Measurements from ENCODE around the gene PAXIP1.

PAXIP1 gene

GRCh38 chr7:154910977-154911376, 91.9 kb downstream of the PAXIP1 start:
- no peak for DNase-seq

GRCh38 chr7:154910125-154910524, 92.8 kb downstream of the PAXIP1 start:
- no peak for DNase-seq

- no peak for DNase-seq
Observed at GRCh38 chr7:154909241-154910105, 93.5 kb downstream of the PAXIP1 start.

- no peak for DNase-seq
Observed at GRCh38 chr7:154907651-154908620, 95.0 kb downstream of the PAXIP1 start.

GRCh38 chr7:154906736-154907355, 96.1 kb downstream of the PAXIP1 start:
- DNase-seq, result no peak

GRCh38 chr7:154906201-154906600, 96.7 kb downstream of the PAXIP1 start:
- no peak for DNase-seq

GRCh38 chr7:154905615-154906014, 97.3 kb downstream of the PAXIP1 start:
- no peak for DNase-seq

- DNase-seq, result no peak
Observed at GRCh38 chr7:154905146-154905545, 97.8 kb downstream of the PAXIP1 start.

- DNase-seq, result no peak
Observed at GRCh38 chr7:154903083-154903731, 99.7 kb downstream of the PAXIP1 start.

- no peak for DNase-seq
Observed at GRCh38 chr7:154902600-154903082, 100.3 kb downstream of the PAXIP1 start.

GRCh38 chr7:154899862-154900261, 103.1 kb downstream of the PAXIP1 start:
- no peak for DNase-seq

- no peak for DNase-seq
Observed at GRCh38 chr7:154898973-154899855, 103.7 kb downstream of the PAXIP1 start.

- DNase-seq, result no peak
Observed at GRCh38 chr7:154896076-154896475, 106.8 kb downstream of the PAXIP1 start.

All from CD4-positive, alpha-beta T cell treated with Interleukin-6 for 4 hours (primary cell).